CD8-positive, alpha-beta memory T cell (primary cell): ENCODE results near the gene ADGRV1. TPM values are rescaled to one million over a fixed set of nuclear protein-coding genes. Genes with fewer than 3 reads are reported as not detected.
A peak's percentile ranks its signal among the peaks of the same experiment; 100 is the strongest.

Source experiments
- CTCF ChIA-PET: fragments of 350-600 bp; sonication (Branson Sonifier 250); formaldehyde crosslinking; loops from one replicate; lab custom pipeline; 2021; ENCODE audit warnings: antibody characterized with exemption; lab: Charles Lee
- POLR2A ChIA-PET: fragments of 350-600 bp; sonication (Branson Sonifier 250); formaldehyde crosslinking; loops from one replicate; lab custom pipeline; 2021; ENCODE audit warnings: antibody characterized with exemption; lab: Charles Lee
- DNase-seq, 5 donors: peaks; one replicate each; pipeline versions ENCODE4 v3.0.0 to v3.0.0-alpha.2; 2020 to 2022; ENCODE audit warnings: mixed read lengths in 1 of 5
- H3K27ac ChIP-seq: one replicate; pipeline ENCODE4 v1.7.0; 2013; ENCODE audit warnings: low read depth, mild to moderate bottlenecking, low read length, moderate library complexity
- H3K27me3 ChIP-seq: 2 replicates; pipeline ENCODE4 v1.7.0; 2013; ENCODE audit warnings: low read length, mild to moderate bottlenecking; ENCODE audit not compliant: insufficient read depth, poor library complexity, severe bottlenecking
- H3K36me3 ChIP-seq: 2 replicates; pipeline ENCODE4 v1.7.0; 2013; ENCODE audit warnings: mild to moderate bottlenecking, low read length, moderate library complexity; ENCODE audit not compliant: insufficient read depth
- H3K4me1 ChIP-seq: 2 replicates; pipeline ENCODE4 v1.7.0; 2013; ENCODE audit warnings: mild to moderate bottlenecking, low read length, moderate library complexity; ENCODE audit not compliant: insufficient read depth
- H3K4me3 ChIP-seq: 2 replicates; pipeline ENCODE4 v1.7.0; 2013; ENCODE audit warnings: mild to moderate bottlenecking, low read length
- H3K9me3 ChIP-seq: 2 replicates; pipeline ENCODE4 v1.7.0; 2013; ENCODE audit warnings: mild to moderate bottlenecking, low read length
- H3K27ac Mint-ChIP-seq, 8 donors: one replicate each; pipeline ENCODE4 v1.8.0; 2020 to 2021; ENCODE audit warnings: mixed read lengths in 8 of 8, mild to moderate bottlenecking in 6 of 8, inconsistent platforms in 3 of 8, moderate library complexity in 3 of 8
- H3K27me3 Mint-ChIP-seq, 2 donors: one replicate each; pipeline ENCODE4 v1.8.0; 2020 to 2021; ENCODE audit warnings: mixed read lengths in 2 of 2, mild to moderate bottlenecking in 1 of 2, moderate library complexity in 1 of 2
- H3K36me3 Mint-ChIP-seq, 3 donors: one replicate each; pipeline ENCODE4 v1.8.0; 2020 to 2021; ENCODE audit warnings: mixed read lengths in 3 of 3, inconsistent platforms in 1 of 3, mild to moderate bottlenecking in 1 of 3
- H3K4me1 Mint-ChIP-seq, 3 donors: one replicate each; pipeline ENCODE4 v1.8.0; 2020 to 2021; ENCODE audit warnings: mixed read lengths in 3 of 3, inconsistent platforms in 1 of 3, mild to moderate bottlenecking in 1 of 3
- H3K4me3 Mint-ChIP-seq, 7 donors: one replicate each; pipeline ENCODE4 v1.8.0; 2020 to 2021; ENCODE audit warnings: mixed read lengths in 7 of 7, mild to moderate bottlenecking in 6 of 7, moderate library complexity in 4 of 7, inconsistent platforms in 2 of 7
- H3K9me3 Mint-ChIP-seq, 5 donors: one replicate each; pipeline ENCODE4 v1.8.0; 2020 to 2022; ENCODE audit warnings: mixed read lengths in 5 of 5, mild to moderate bottlenecking in 3 of 5, moderate library complexity in 2 of 5, inconsistent platforms in 1 of 5
- polyA plus RNA-seq: library from polyadenylated mRNA; unstranded; fragments of 300-500 nt; fragmentation: Illumina TruSeq; gene quantifications from one replicate; pipeline ENCODE4 v1.2.3, GENCODE V29; 2021
- total RNA-seq, 2 experiments: library from RNA; stranded (reverse); gene quantifications; one replicate each; pipeline ENCODE4 v1.2.3, GENCODE V29; 2021

The ADGRV1 gene
- total and polyA plus RNA-seq, 3 experiments from 2014 or later, result 0.33 to 0.44 TPM; not detected in 1

GRCh38 chr5:91135475-91136248 is 577.1 kb downstream of the ADGRV1 start:
- no peaks in the 10 kb centered on the region for H3K27me3 ChIP-seq
- H3K9me3 ChIP-seq, result no peaks in the 10 kb centered on the region
- ChIA-PET CTCF (no interaction called here), POLR2A (no interaction called here)
- no peaks in the 10 kb centered on the region for H3K9me3 Mint-ChIP-seq
- H3K4me3 Mint-ChIP-seq, result no peak overlapping the region
- H3K27me3 Mint-ChIP-seq, result peaks cover 4 to 15% of the 10 kb centered on the region in 2 donors
- H3K27ac Mint-ChIP-seq, result no peak overlapping the region
- no peaks in the 10 kb centered on the region for H3K36me3 Mint-ChIP-seq
- H3K4me1 Mint-ChIP-seq, result no peaks in the 10 kb centered on the region
- no peaks in the 10 kb centered on the region for H3K36me3 ChIP-seq
- no peak for DNase-seq
- H3K27ac ChIP-seq, result no peak overlapping the region
- H3K4me1 ChIP-seq, result no peaks in the 10 kb centered on the region
- H3K4me3 ChIP-seq, result no peak overlapping the region

- Histone ChIP-seq H3K9me3 (no peaks in the 10 kb centered on the region), H3K27me3 (no peaks in the 10 kb centered on the region), H3K4me3 (no peak overlapping the region), H3K36me3 (no peaks in the 10 kb centered on the region), H3K4me1 (no peaks in the 10 kb centered on the region), H3K27ac (no peak overlapping the region)
- H3K27me3 Mint-ChIP-seq, result peaks cover 3 to 15% of the 10 kb centered on the region in 2 donors
- no peak for DNase-seq
- H3K27ac Mint-ChIP-seq, result no peak overlapping the region
- H3K36me3 Mint-ChIP-seq, result no peaks in the 10 kb centered on the region
- H3K4me1 Mint-ChIP-seq, result no peaks in the 10 kb centered on the region
- no peak overlapping the region for H3K4me3 Mint-ChIP-seq
- CTCF ChIA-PET, result no interaction called here
- H3K9me3 Mint-ChIP-seq, result no peaks in the 10 kb centered on the region
- POLR2A ChIA-PET, result no interaction called here
Measured at GRCh38 chr5:91136271-91136670, 577.7 kb downstream of the ADGRV1 start.

GRCh38 chr5:91137647-91138046 is 579.0 kb downstream of the ADGRV1 start:
- POLR2A ChIA-PET, result no interaction called here
- peaks cover 3 to 15% of the 10 kb centered on the region in 2 donors for H3K27me3 Mint-ChIP-seq
- CTCF ChIA-PET, result no interaction called here
- Histone ChIP-seq H3K36me3 (no peaks in the 10 kb centered on the region), H3K4me3 (no peak overlapping the region), H3K27ac (no peak overlapping the region), H3K9me3 (no peaks in the 10 kb centered on the region), H3K27me3 (no peaks in the 10 kb centered on the region), H3K4me1 (no peaks in the 10 kb centered on the region)
- H3K36me3 Mint-ChIP-seq, result no peaks in the 10 kb centered on the region
- no peaks in the 10 kb centered on the region for H3K9me3 Mint-ChIP-seq
- no peak for DNase-seq
- H3K4me1 Mint-ChIP-seq, result peaks cover 0 to 6% (median 0%) of the 10 kb centered on the region in 3 donors
- no peak overlapping the region for H3K27ac Mint-ChIP-seq
- H3K4me3 Mint-ChIP-seq, result no peak overlapping the region

- peaks cover 3 to 15% of the 10 kb centered on the region in 2 donors for H3K27me3 Mint-ChIP-seq
- no peaks in the 10 kb centered on the region for H3K36me3 ChIP-seq
- no peaks in the 10 kb centered on the region for H3K27me3 ChIP-seq
- no peaks in the 10 kb centered on the region for H3K36me3 Mint-ChIP-seq
- H3K9me3 Mint-ChIP-seq, result no peaks in the 10 kb centered on the region
- no peaks in the 10 kb centered on the region for H3K9me3 ChIP-seq
- ChIA-PET POLR2A (no interaction called here), CTCF (no interaction called here)
- peaks cover 0 to 7% (median 0%) of the 10 kb centered on the region in 3 donors for H3K4me1 Mint-ChIP-seq
- peak overlapping the region in 1 of 8 donors; percentile 44 for H3K27ac Mint-ChIP-seq
- H3K4me1 ChIP-seq, result no peaks in the 10 kb centered on the region
- no peak for DNase-seq
- no peak overlapping the region for H3K4me3 Mint-ChIP-seq
- H3K4me3 ChIP-seq, result no peak overlapping the region
- no peak overlapping the region for H3K27ac ChIP-seq
Measured at GRCh38 chr5:91139572-91140200, 581.1 kb downstream of the ADGRV1 start.

- ChIA-PET CTCF (no interaction called here), POLR2A (no interaction called here)
- Mint-ChIP-seq H3K36me3 (no peaks in the 10 kb centered on the region), H3K27me3 (peaks cover 3 to 9% of the 10 kb centered on the region in 2 donors), H3K4me3 (no peak overlapping the region), H3K4me1 (peaks cover 0 to 7% (median 0%) of the 10 kb centered on the region in 3 donors), H3K27ac (no peak overlapping the region), H3K9me3 (no peaks in the 10 kb centered on the region)
- Histone ChIP-seq H3K9me3 (no peaks in the 10 kb centered on the region), H3K4me3 (no peak overlapping the region), H3K27me3 (no peaks in the 10 kb centered on the region), H3K27ac (no peak overlapping the region), H3K4me1 (no peaks in the 10 kb centered on the region), H3K36me3 (no peaks in the 10 kb centered on the region)
- DNase-seq, result no peak
Measured at GRCh38 chr5:91140657-91141056, 582.1 kb downstream of the ADGRV1 start.

- H3K9me3 ChIP-seq, result no peaks in the 10 kb centered on the region
- Mint-ChIP-seq H3K27ac (no peak overlapping the region), H3K27me3 (peaks cover 3 to 7% of the 10 kb centered on the region in 2 donors), H3K4me1 (peaks cover 0 to 7% (median 0%) of the 10 kb centered on the region in 3 donors), H3K4me3 (no peak overlapping the region), H3K9me3 (no peaks in the 10 kb centered on the region), H3K36me3 (no peaks in the 10 kb centered on the region)
- H3K27me3 ChIP-seq, result no peaks in the 10 kb centered on the region
- H3K27ac ChIP-seq, result no peak overlapping the region
- ChIA-PET CTCF (no interaction called here), POLR2A (no interaction called here)
- no peak overlapping the region for H3K4me3 ChIP-seq
- H3K4me1 ChIP-seq, result no peaks in the 10 kb centered on the region
- H3K36me3 ChIP-seq, result no peaks in the 10 kb centered on the region
- DNase-seq, result no peak
Measured at GRCh38 chr5:91141642-91142041, 583.0 kb downstream of the ADGRV1 start.

- no peak for DNase-seq
- Histone ChIP-seq H3K27me3 (no peaks in the 10 kb centered on the region), H3K27ac (no peak overlapping the region), H3K36me3 (no peaks in the 10 kb centered on the region), H3K4me1 (no peaks in the 10 kb centered on the region), H3K4me3 (no peak overlapping the region), H3K9me3 (no peaks in the 10 kb centered on the region)
- Mint-ChIP-seq H3K9me3 (no peaks in the 10 kb centered on the region), H3K4me1 (peaks cover 0 to 7% (median 0%) of the 10 kb centered on the region in 3 donors), H3K4me3 (no peak overlapping the region), H3K27me3 (peaks cover 5% of the 10 kb centered on the region in 2 donors), H3K36me3 (no peaks in the 10 kb centered on the region), H3K27ac (no peak overlapping the region)
- POLR2A ChIA-PET, result no interaction called here
- CTCF ChIA-PET, result interaction anchor here (1.0 kb wide), 1 partner anchor 21 kb away, joined by 3 read pairs; no protein-coding TSS in a partner anchor
Measured at GRCh38 chr5:91142386-91142785, 583.8 kb downstream of the ADGRV1 start.

- no peak overlapping the region for H3K27ac Mint-ChIP-seq
- H3K4me3 ChIP-seq, result no peak overlapping the region
- POLR2A ChIA-PET, result no interaction called here
- no peaks in the 10 kb centered on the region for H3K4me1 ChIP-seq
- peaks cover 2 to 9% of the 10 kb centered on the region in 2 donors for H3K27me3 Mint-ChIP-seq
- H3K36me3 Mint-ChIP-seq, result no peaks in the 10 kb centered on the region
- no peaks in the 10 kb centered on the region for H3K27me3 ChIP-seq
- H3K4me1 Mint-ChIP-seq, result peaks cover 0 to 7% (median 0%) of the 10 kb centered on the region in 3 donors
- no peaks in the 10 kb centered on the region for H3K36me3 ChIP-seq
- H3K9me3 ChIP-seq, result no peaks in the 10 kb centered on the region
- DNase-seq, result no peak
- no peak overlapping the region for H3K27ac ChIP-seq
- no peak overlapping the region for H3K4me3 Mint-ChIP-seq
- CTCF ChIA-PET, result interaction anchor here (1.0 kb wide), 1 partner anchor 21 kb away, joined by 3 read pairs; no protein-coding TSS in a partner anchor
- H3K9me3 Mint-ChIP-seq, result peaks cover 0 to under 1% (median 0%) of the 10 kb centered on the region in 5 donors
Measured at GRCh38 chr5:91142819-91143218, 584.2 kb downstream of the ADGRV1 start.
